A549 (cell line): Measurements from ENCODE around the gene HASPIN. TPM values are rescaled to one million over a fixed set of nuclear protein-coding genes. Genes with fewer than 3 reads are reported as not detected.
A peak's percentile ranks its signal among the peaks of the same experiment; 100 is the strongest.
"Not testable (repeated sequence)": the region's sequence is repeated elsewhere in the genome, so short reads cannot be mapped to it uniquely, and the experiment has no call there.

Experiments
- ATAC-seq, 2 experiments: fragments of 200-7000 bp in 1 of 2; fragments of >200 bp in 1 of 2; cut with Nextera tagmentation in 1 of 2; cut with Tn5 transposase in 1 of 2; 3 replicates each; pipeline versions ENCODE4 v1.8.0 to v1.9.1; 2018 to 2020; ENCODE audit warnings: mild to moderate bottlenecking in 1 of 2, moderate library complexity in 1 of 2
- CTCF ChIA-PET: fragments of 300-600 bp; sonication (Branson Sonifier 250); formaldehyde crosslinking; extraction: SDS; loops from one replicate; lab custom pipeline; 2021; ENCODE audit warnings: antibody characterized with exemption, inconsistent platforms; lab: Yijun Ruan, JAX
- POLR2A ChIA-PET: fragments of 350-600 bp; formaldehyde crosslinking; extraction: SDS; loops from one replicate; lab custom pipeline; 2021; ENCODE audit warnings: antibody characterized with exemption, inconsistent platforms; lab: Yijun Ruan, JAX
- DNase-seq, 2 experiments: peaks; one replicate each; pipeline versions ENCODE4 v3.0.0 to v3.0.0-alpha.2; 2011 to 2016; ENCODE audit warnings: low read depth in 1 of 2, low spot score in 1 of 2
- FAIRE-seq: peaks from 2 replicates; lab custom pipeline; 2011; peaks lifted over from hg19 to GRCh38; lab: Jason Lieb, UNC
- H3K27ac ChIP-seq, 2 experiments: fragments of >200 bp; sonication (Bioruptor Twin); formaldehyde crosslinking; 3 replicates each; pipeline ENCODE4 v1.5.1; 2016 to 2017
- H3K4me1 ChIP-seq: fragments of >200 bp; sonication (Bioruptor Twin); formaldehyde crosslinking; 3 replicates; pipeline ENCODE4 v1.6.1; 2016
- H3K4me2 ChIP-seq: fragments of >200 bp; sonication (Bioruptor Twin); formaldehyde crosslinking; 3 replicates; pipeline ENCODE4 v1.6.1; 2016
- H3K4me3 ChIP-seq: fragments of >200 bp; sonication (Bioruptor Twin); formaldehyde crosslinking; 3 replicates; pipeline ENCODE4 v1.5.1; 2016
- H3K9me3 ChIP-seq: fragments of >200 bp; sonication (Bioruptor Twin); formaldehyde crosslinking; 3 replicates; pipeline ENCODE4 v1.6.1; 2016
- ATOH8 ChIP-seq: fragments of 250-450 bp; sonication (Bioruptor Pico); IDR thresholded peaks from 2 replicates; pipeline ENCODE4 v1.5.0; 2020; ENCODE audit warnings: low read depth, mild to moderate bottlenecking, moderate library complexity
- CHD2 ChIP-seq: fragments of 150-350 bp; IDR thresholded peaks from 2 replicates; pipeline ENCODE4 v1.6.1; 2014; ENCODE audit warnings: low read length; ENCODE audit not compliant: partially characterized antibody
- CHD4 ChIP-seq: fragments of 200-600 bp; sonication (generic); IDR thresholded peaks from 2 replicates; pipeline ENCODE4 v1.6.1; 2016; ENCODE audit warnings: antibody characterized with exemption, mild to moderate bottlenecking, borderline replicate concordance
- E2F6 ChIP-seq: IDR thresholded peaks from 2 replicates; pipeline ENCODE4 v1.6.1; 2012; ENCODE audit warnings: low read depth, borderline replicate concordance
- ELK1 ChIP-seq: fragments of 150-350 bp; IDR thresholded peaks from 2 replicates; pipeline ENCODE4 v1.6.1; 2014; ENCODE audit warnings: low read depth, mild to moderate bottlenecking, low read length
- GATA3 ChIP-seq: IDR thresholded peaks from 2 replicates; pipeline ENCODE4 v1.6.1; 2012; ENCODE audit warnings: borderline replicate concordance
- HEYL ChIP-seq: fragments of 250-450 bp; sonication (Bioruptor Pico); IDR thresholded peaks from 2 replicates; pipeline ENCODE4 v1.8.0; 2021; ENCODE audit warnings: mild to moderate bottlenecking, moderate library complexity
- HMGXB4 ChIP-seq: fragments of 250-450 bp; sonication (Bioruptor Pico); IDR thresholded peaks from 2 replicates; pipeline ENCODE4 v1.5.0; 2021; ENCODE audit warnings: mild to moderate bottlenecking, moderate library complexity, borderline replicate concordance
- HOXB13 ChIP-seq: fragments of 250-450 bp; sonication (Bioruptor Pico); IDR thresholded peaks from 2 replicates; pipeline ENCODE4 v1.5.0; 2020; ENCODE audit warnings: low read depth, mild to moderate bottlenecking, moderate library complexity
- HOXB5 ChIP-seq: fragments of 250-450 bp; sonication (Bioruptor Pico); IDR thresholded peaks from 2 replicates; pipeline ENCODE4 v1.5.0; 2020; ENCODE audit warnings: mild to moderate bottlenecking, moderate library complexity
- JUNB ChIP-seq: fragments of >200 bp; sonication (Bioruptor Twin); formaldehyde crosslinking; IDR thresholded peaks from 2 replicates; pipeline ENCODE4 v1.6.1; 2016
- MAZ ChIP-seq: fragments of 150-350 bp; IDR thresholded peaks from 2 replicates; pipeline ENCODE4 v1.6.1; 2014; ENCODE audit warnings: antibody characterized with exemption, low read depth, low read length, borderline replicate concordance
- NR3C1 ChIP-seq: fragments of >200 bp; sonication (Bioruptor Twin); formaldehyde crosslinking; IDR thresholded peaks from 3 replicates; pipeline ENCODE4 v1.6.1; 2017
- PBX3 ChIP-seq: IDR thresholded peaks from 2 replicates; pipeline ENCODE4 v1.6.1; 2012
- RAD21 ChIP-seq, 2 experiments: fragments of >200 bp in 1 of 2; sonication (Bioruptor Twin) in 1 of 2; formaldehyde crosslinking in 1 of 2; IDR thresholded peaks in 1 of 2; conservative IDR thresholded peaks in 1 of 2; 2 replicates in 1 of 2; 3 replicates in 1 of 2; pipeline ENCODE4 v1.6.1; 2012 to 2018; ENCODE audit warnings: inconsistent platforms in 1 of 2
- RARB ChIP-seq: fragments of 250-450 bp; sonication (Bioruptor Pico); IDR thresholded peaks from 2 replicates; pipeline ENCODE4 v1.8.0; 2021; ENCODE audit warnings: mild to moderate bottlenecking, moderate library complexity
- RCOR1 ChIP-seq: fragments of 150-350 bp; IDR thresholded peaks from 2 replicates; pipeline ENCODE4 v1.6.1; 2014; ENCODE audit warnings: antibody characterized with exemption, low read length, low read depth
- TP53 ChIP-seq: fragments of 250-450 bp; sonication (Bioruptor Pico); IDR thresholded peaks from 2 replicates; pipeline ENCODE4 v1.5.0; 2021; ENCODE audit warnings: mild to moderate bottlenecking, moderate library complexity
- USF2 ChIP-seq: fragments of 450-650 bp; IDR thresholded peaks from 2 replicates; pipeline ENCODE4 v1.6.1; 2014; ENCODE audit warnings: antibody characterized with exemption
- ZFP36 ChIP-seq: fragments of 450-650 bp; IDR thresholded peaks from 2 replicates; pipeline ENCODE4 v1.6.1; 2014; ENCODE audit warnings: borderline replicate concordance; ENCODE audit not compliant: partially characterized antibody
- ZNF302 ChIP-seq: fragments of 250-450 bp; sonication (Bioruptor Pico); IDR thresholded peaks from 2 replicates; pipeline ENCODE4 v1.9.0; 2021; ENCODE audit warnings: inconsistent platforms, mild to moderate bottlenecking, moderate library complexity
- ZSCAN20 ChIP-seq: fragments of 250-450 bp; sonication (Bioruptor Pico); IDR thresholded peaks from 2 replicates; pipeline ENCODE4 v1.8.0; 2022; ENCODE audit warnings: mild to moderate bottlenecking, moderate library complexity
- WGBS: methylation state at CpG from one replicate; pipeline ENCODE4 v1.1.6; 2017; ENCODE audit errors: missing lambda C conversion rate; 5-methylcytosine and 5-hydroxymethylcytosine counted together
- polyA plus RNA-seq, 4 experiments: library from polyadenylated mRNA; depleted of rRNA in 3 of 4; stranded (reverse); fragments of >200 nt; fragmentation: RNase III in 1 of 4; extraction: RNeasy Plus Mini Kit Qiagen cat#74134 plus additional on column Dnase treatment in 1 of 4; gene quantifications; 2 replicates in 3 of 4; 3 replicates in 1 of 4; pipeline ENCODE4 v1.2.3, GENCODE V29; 2011 to 2017

The HASPIN gene
- polyA plus RNA-seq, 2 of the 4 experiments (the other 2 are of a cell fraction), result 8.7 to 11.5 TPM

- TF ChIP-seq JUNB, result no peak
- TF ChIP-seq RARB, result no peak
- no peak for TF ChIP-seq HEYL (CRISPR knock-in tag)
- TF ChIP-seq GATA3, result no peak
- TF ChIP-seq MAZ, result no peak
- no peak for TF ChIP-seq HMGXB4
- no peak for TF ChIP-seq E2F6
- no peak for TF ChIP-seq PBX3
- TF ChIP-seq ZSCAN20 (CRISPR knock-in tag), result no peak
- no peak for TF ChIP-seq HOXB5 (CRISPR knock-in tag)
- TF ChIP-seq CHD2, result no peak
- TF ChIP-seq ELK1, result no peak
- TF ChIP-seq USF2, result no peak
- TF ChIP-seq TP53, result no peak
- TF ChIP-seq, all 56 proteins: peak for 0
- DNase-seq (no peak), FAIRE-seq (no peak), ATAC-seq (no peak)
- CTCF ChIA-PET, result interaction anchor here (0.8 to 16.3 kb wide), 10 partner anchors 11 to 679 kb away, joined by 3 to 491 read pairs (median 4); no protein-coding TSS in a partner anchor
- POLR2A ChIA-PET, result no interaction called here
- Histone ChIP-seq H3K9me3 (no peaks in the 10 kb centered on the region), H3K4me2 (no peak overlapping the region), H3K4me1 (peaks cover 18% of the 10 kb centered on the region), H3K27ac (peak overlapping the region in 1 of 2 experiments; percentile 27; a peak in 1 of 6 replicates), H3K4me3 (no peak overlapping the region)
- WGBS, result 53% methylated on average over 2 of the region's 2 CpGs
Measured at GRCh38 chr17:3727041-3727440, 3.3 kb downstream of the HASPIN start.

GRCh38 chr17:3728099-3728498 lies 4.4 kb downstream of the HASPIN start:
- ATAC-seq, H3K4me2 ChIP-seq, H3K4me3 ChIP-seq, H3K9me3 ChIP-seq, DNase-seq, H3K27ac ChIP-seq, FAIRE-seq, POLR2A ChIA-PET: not testable (repeated sequence)
- peaks cover 12% of the 10 kb centered on the region for H3K4me1 ChIP-seq
- 98% methylated on average over 3 of the region's 3 CpGs for WGBS
- CTCF ChIA-PET, result interaction anchor here (0.9 to 16.3 kb wide), 11 partner anchors 10 to 839 kb away, joined by 3 to 491 read pairs (median 4); partner anchors contain the start of gene P2RX5

- no peak for TF ChIP-seq HOXB13 (CRISPR knock-in tag)
- no peak for TF ChIP-seq ZSCAN20 (CRISPR knock-in tag)
- no peak for TF ChIP-seq CHD4
- no peak for TF ChIP-seq ZFP36
- no peak for TF ChIP-seq HEYL (CRISPR knock-in tag)
- TF ChIP-seq ATOH8 (CRISPR knock-in tag), result no peak
- no peak for TF ChIP-seq RCOR1
- no peak for TF ChIP-seq TP53
- TF ChIP-seq ZNF302 (CRISPR knock-in tag), result no peak
- TF ChIP-seq ELK1, result no peak
- TF ChIP-seq NR3C1, result no peak
- TF ChIP-seq CHD2, result no peak
- TF ChIP-seq RAD21 (conservative IDR thresholded peaks at IDR 0.05 in 1 of 2, IDR thresholded peaks at IDR 0.05 in 1 of 2), result no peak
- Histone ChIP-seq H3K4me3 (no peak overlapping the region), H3K27ac (no peak overlapping the region), H3K4me2 (no peak overlapping the region), H3K4me1 (peaks cover 12% of the 10 kb centered on the region), H3K9me3 (no peaks in the 10 kb centered on the region)
- FAIRE-seq, result no peak
- ATAC-seq, result no peak
- DNase-seq, result no peak
- 95% methylated on average over 6 of the region's 6 CpGs for WGBS
- ChIA-PET POLR2A (no interaction called here), CTCF (interaction anchor here (1.6 to 16.3 kb wide), 5 partner anchors 8 to 681 kb away, joined by 3 to 491 read pairs (median 5); no protein-coding TSS in a partner anchor)
Measured at GRCh38 chr17:3729881-3730280, 6.2 kb downstream of the HASPIN start.
